GM12864 (cell line): ENCODE results near the gene CLCN1.

Experiments used
- DNase-seq: peaks from one replicate; pipeline ENCODE4 v3.0.0-alpha.2; 2011; ENCODE audit warnings: low read depth
- H3K4me3 ChIP-seq: 2 replicates; pipeline ENCODE4 v1.5.1; 2011; ENCODE audit warnings: mild to moderate bottlenecking, low read depth, low read length, control low read depth
- CTCF ChIP-seq: IDR thresholded peaks from 2 replicates; pipeline ENCODE4 v1.5.1; 2011; ENCODE audit warnings: low read depth, mild to moderate bottlenecking, moderate library complexity, low read length, control low read depth, inconsistent platforms; ENCODE audit errors: missing control alignments

The CLCN1 gene

DNA sequence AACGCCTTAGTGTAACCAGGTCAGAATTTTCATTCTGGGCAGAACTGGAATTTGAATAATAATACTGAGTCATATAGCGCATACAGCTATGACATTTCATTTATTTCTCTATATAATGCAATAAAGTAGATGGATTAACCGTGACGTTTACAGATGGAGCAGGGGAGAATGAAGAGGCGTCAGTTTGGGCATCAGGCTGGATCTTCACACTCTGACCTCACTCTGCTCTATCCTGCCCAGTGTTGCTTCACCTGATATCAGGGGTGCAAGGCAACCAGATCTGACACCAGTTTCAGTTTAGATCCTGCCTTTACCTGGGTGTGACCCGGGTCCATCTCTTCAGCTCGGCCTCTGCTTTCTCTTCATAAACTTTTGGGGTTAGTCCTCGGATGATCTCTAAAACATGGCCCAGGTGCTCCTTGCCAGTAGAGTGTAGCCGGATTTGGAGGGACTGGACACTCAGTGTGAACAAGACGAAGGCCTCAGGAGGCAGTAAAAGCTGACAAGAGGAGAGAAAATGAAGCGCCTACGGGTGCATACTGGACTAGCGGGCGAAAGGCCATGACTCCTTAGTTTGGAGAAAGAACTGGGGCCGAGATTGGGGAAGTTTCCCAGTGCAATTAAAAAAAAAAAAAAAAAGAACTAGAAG lies 63.8 kb downstream of the CLCN1 start:
- TF ChIP-seq CTCF, result no peak
- no peak for DNase-seq

GRCh38 chr7:143380260-143380645 lies 64.3 kb downstream of the CLCN1 start:
- TF ChIP-seq CTCF, result peak; percentile 83
- DNase-seq, result peak; percentile 58

More for the DNA sequence above, 63.8 kb downstream of the CLCN1 start:
- H3K4me3 ChIP-seq, result peak overlapping the region; percentile 97; the same call in 1 of the 2 replicates

GRCh38 chr7:143380646-143381426 lies 64.9 kb downstream of the CLCN1 start, which contains the start of gene ZYX:
TSS of gene ZYX (plus strand) at chr7:143381345. CDS start at chr7:143381572, 227 bp downstream.
- peak; percentile 65 for DNase-seq
- H3K4me3 ChIP-seq, result peak within 1 kb of the TSS; percentile 97
- no peak for TF ChIP-seq CTCF

More at GRCh38 chr7:143380260-143380645, 64.3 kb downstream of the CLCN1 start:
- H3K4me3 ChIP-seq, result peak overlapping the region; percentile 97

- peak overlapping the region; percentile 97 for H3K4me3 ChIP-seq
- TF ChIP-seq CTCF, result no peak
- DNase-seq, result no peak
Observed at GRCh38 chr7:143381427-143382125, 65.7 kb downstream of the CLCN1 start.

DNA sequence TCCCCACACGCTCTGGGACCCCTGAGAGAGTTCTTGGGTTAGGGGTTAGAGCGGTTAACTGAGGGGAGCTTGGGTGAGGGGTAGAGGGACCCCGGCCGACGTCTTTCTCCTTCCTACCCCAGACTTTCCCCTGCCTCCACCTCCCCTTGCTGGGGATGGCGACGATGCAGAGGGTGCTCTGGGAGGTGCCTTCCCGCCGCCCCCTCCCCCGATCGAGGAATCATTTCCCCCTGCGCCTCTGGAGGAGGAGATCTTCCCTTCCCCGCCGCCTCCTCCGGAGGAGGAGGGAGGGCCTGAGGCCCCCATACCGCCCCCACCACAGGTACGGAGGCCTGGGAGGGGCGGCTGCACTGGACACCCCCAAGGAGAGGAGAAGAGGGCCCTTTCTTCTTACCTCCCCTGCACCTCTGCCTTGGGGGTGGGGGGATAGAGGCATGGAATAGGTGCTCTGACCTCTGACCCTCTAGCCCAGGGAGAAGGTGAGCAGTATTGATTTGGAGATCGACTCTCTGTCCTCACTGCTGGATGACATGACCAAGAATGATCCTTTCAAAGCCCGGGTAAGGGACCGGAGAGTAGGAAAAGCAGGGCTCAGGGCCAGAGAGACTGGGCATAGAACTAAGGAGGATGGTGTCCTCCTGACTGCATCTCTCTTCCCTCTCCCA lies 66.3 kb downstream of the CLCN1 start:
- DNase-seq, result no peak
- no peak for TF ChIP-seq CTCF
- H3K4me3 ChIP-seq, result peak overlapping the region; percentile 97

DNA sequence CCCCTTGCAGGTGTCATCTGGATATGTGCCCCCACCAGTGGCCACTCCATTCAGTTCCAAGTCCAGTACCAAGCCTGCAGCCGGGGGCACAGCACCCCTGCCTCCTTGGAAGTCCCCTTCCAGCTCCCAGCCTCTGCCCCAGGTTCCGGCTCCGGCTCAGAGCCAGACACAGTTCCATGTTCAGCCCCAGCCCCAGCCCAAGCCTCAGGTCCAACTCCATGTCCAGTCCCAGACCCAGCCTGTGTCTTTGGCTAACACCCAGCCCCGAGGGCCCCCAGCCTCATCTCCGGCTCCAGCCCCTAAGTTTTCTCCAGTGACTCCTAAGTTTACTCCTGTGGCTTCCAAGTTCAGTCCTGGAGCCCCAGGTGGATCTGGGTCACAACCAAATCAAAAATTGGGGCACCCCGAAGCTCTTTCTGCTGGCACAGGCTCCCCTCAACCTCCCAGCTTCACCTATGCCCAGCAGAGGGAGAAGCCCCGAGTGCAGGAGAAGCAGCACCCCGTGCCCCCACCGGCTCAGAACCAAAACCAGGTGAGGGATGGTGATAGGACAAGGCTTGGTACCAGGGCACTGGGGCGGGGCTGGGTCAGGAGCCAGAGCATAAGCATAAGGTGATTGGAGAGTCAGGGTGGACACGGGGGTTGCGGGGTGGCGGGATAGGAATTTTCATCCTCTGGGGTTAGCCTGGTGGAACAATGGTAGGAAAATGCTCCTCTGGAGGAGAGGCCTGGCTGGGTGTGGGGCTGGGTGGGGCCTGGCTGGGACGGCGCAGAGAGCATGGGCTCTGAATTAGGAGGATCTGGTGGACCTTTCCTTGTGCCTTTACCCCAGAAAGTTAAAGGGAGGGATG lies 67.1 kb downstream of the CLCN1 start:
- peak overlapping the region; percentile 97 for H3K4me3 ChIP-seq
- no peak for DNase-seq
- no peak for TF ChIP-seq CTCF
